Measurements from ENCODE around the gene CASS4. TPM values are rescaled to one million over a fixed set of nuclear protein-coding genes. Genes with fewer than 3 reads are reported as not detected.

Gene CASS4
- total and polyA plus RNA-seq, 9 of the 15 experiments (the other 6 are each of a cell fraction or from before 2014, with no cell fraction given) = 8.1 to 53.8 (median 26.7) TPM

- TF ChIP-seq ZKSCAN8 (CRISPR knock-in tag; IDR thresholded peaks at IDR 0.05) = 0 out of 2 replicates have a peak, but pooled peaks have one; percentile 26
- 0 out of 4 replicates have a peak, but pooled peaks of 1 of the 2 experiments have one; percentile 12 for TF ChIP-seq TBL1XR1 (IDR thresholded peaks at IDR 0.05; ENCODE audit: low read length in 2 of 2)
- no peak for TF ChIP-seq DIDO1 (tag; IDR thresholded peaks at IDR 0.05; ENCODE audit: low read depth)
- peak; percentile 72 for TF ChIP-seq SMARCA4 (IDR thresholded peaks at IDR 0.05)
- no peak for TF ChIP-seq ZNF785 (CRISPR knock-in tag; IDR thresholded peaks at IDR 0.05)
- peak in 1 of 2 experiments; percentile 53; a peak in 3 of 4 replicates for TF ChIP-seq RAD21 (CRISPR knock-in tag; conservative IDR thresholded peaks at IDR 0.05 in 1 of 2, IDR thresholded peaks at IDR 0.05 in 1 of 2)
- TF ChIP-seq NR2C1 (IDR thresholded peaks at IDR 0.05) = peak; percentile 86
- TF ChIP-seq NR2C1 (tag; IDR thresholded peaks at IDR 0.05) = peak; percentile 86
- 0 out of 2 replicates have a peak, but pooled peaks have one; percentile 28 for TF ChIP-seq LEF1 (IDR thresholded peaks at IDR 0.05)
- no peak for TF ChIP-seq ZBTB8A (IDR thresholded peaks at IDR 0.05; ENCODE audit: partially characterized antibody)
- peak; percentile 50; the same call in 1 of the 2 replicates for TF ChIP-seq DPF2 (IDR thresholded peaks at IDR 0.05)
- 0 out of 2 replicates have a peak, but pooled peaks have one; percentile 19 for TF ChIP-seq TAL1 (IDR thresholded peaks at IDR 0.05)
- TF ChIP-seq NFATC3 (IDR thresholded peaks at IDR 0.05) = no peak
- TF ChIP-seq SMARCE1 (IDR thresholded peaks at IDR 0.05) = peak; percentile 79
- no peak for TF ChIP-seq NR2C2 (CRISPR knock-in tag; IDR thresholded peaks at IDR 0.05)
- TF ChIP-seq NR2C2 (tag; IDR thresholded peaks at IDR 0.05) = peak; percentile 89
- TF ChIP-seq ETV1 (tag; conservative IDR thresholded peaks at IDR 0.05; ENCODE audit: low read depth) = no peak
- TF ChIP-seq AFF1 (IDR thresholded peaks at IDR 0.05; ENCODE audit: low read depth in 1 of 2, partially characterized antibody in 2 of 2) = no peak
- TF ChIP-seq MCM7 (IDR thresholded peaks at IDR 0.05) = no peak
- TF ChIP-seq JUND (IDR thresholded peaks at IDR 0.05; ENCODE audit: borderline replicate concordance, low read depth, low read length) = peak; percentile 57; the same call in 1 of the 2 replicates
- TF ChIP-seq JUND (tag; IDR thresholded peaks at IDR 0.05; ENCODE audit: borderline replicate concordance, low read depth, low read length) = no peak; the same call in 2 of the 3 replicates
- TF ChIP-seq ARID1B (IDR thresholded peaks at IDR 0.05) = peak; percentile 72
- TF ChIP-seq RCOR1 (IDR thresholded peaks at IDR 0.05; ENCODE audit: borderline replicate concordance in 1 of 2, low read depth in 2 of 2, low read length in 2 of 2) = peak in 1 of 2 experiments; percentile 62; a peak in 1 of 4 replicates
Observed at GRCh38 chr20:56422076-56422823, 10.2 kb downstream of the CASS4 start (continued).
